IPS-NIHi7 (cell line): ENCODE measurements around the gene FOXQ1.
A peak's percentile ranks its signal among the peaks of the same experiment; 100 is the strongest.
"Not testable (repeated sequence)": the region's sequence is repeated elsewhere in the genome, so short reads cannot be mapped to it uniquely, and the experiment has no call there.

ENCODE experiments used
- DNase-seq: peaks from one replicate; pipeline ENCODE4 v3.0.0; 2012; ENCODE audit warnings: mixed read lengths; ENCODE audit errors: extremely low spot score

The FOXQ1 gene

GRCh38 chr6:1322156-1322555 is 10.3 kb downstream of the FOXQ1 start:
- DNase-seq = no peak

GRCh38 chr6:1322696-1323219 is 10.9 kb downstream of the FOXQ1 start:
- DNase-seq = no peak

GRCh38 chr6:1324936-1325335 is 13.0 kb downstream of the FOXQ1 start:
- no peak for DNase-seq

GRCh38 chr6:1325461-1326309 is 13.8 kb downstream of the FOXQ1 start:
- no peak for DNase-seq

GRCh38 chr6:1326535-1327121 is 14.7 kb downstream of the FOXQ1 start:
- no peak for DNase-seq

GRCh38 chr6:1327630-1328029 is 15.7 kb downstream of the FOXQ1 start:
- DNase-seq = no peak

GRCh38 chr6:1328129-1328800 is 16.4 kb downstream of the FOXQ1 start:
- no peak for DNase-seq

- no peak for DNase-seq
Measured at GRCh38 chr6:1329708-1330107, 17.8 kb downstream of the FOXQ1 start.

GRCh38 chr6:1334684-1335083 is 22.8 kb downstream of the FOXQ1 start:
- DNase-seq = no peak

GRCh38 chr6:1335367-1336037 is 23.6 kb downstream of the FOXQ1 start:
- DNase-seq = peak; percentile 28

GRCh38 chr6:1336246-1336843 is 24.4 kb downstream of the FOXQ1 start:
- peak; percentile 70 for DNase-seq

- DNase-seq = no peak
Measured at GRCh38 chr6:1337791-1338190, 25.9 kb downstream of the FOXQ1 start.

GRCh38 chr6:1346101-1346500 is 34.2 kb downstream of the FOXQ1 start:
- no peak for DNase-seq

GRCh38 chr6:1346558-1347091 is 34.7 kb downstream of the FOXQ1 start:
- no peak for DNase-seq

GRCh38 chr6:1347161-1347560 is 35.3 kb downstream of the FOXQ1 start:
- DNase-seq = no peak

- no peak for DNase-seq
Measured at GRCh38 chr6:1348675-1349074, 36.8 kb downstream of the FOXQ1 start.

- no peak for DNase-seq
Measured at GRCh38 chr6:1349655-1350054, 37.8 kb downstream of the FOXQ1 start.

- no peak for DNase-seq
Measured at GRCh38 chr6:1351381-1352008, 39.6 kb downstream of the FOXQ1 start.

- DNase-seq = not testable (repeated sequence)
Measured at GRCh38 chr6:1355068-1355467, 43.2 kb downstream of the FOXQ1 start.

- DNase-seq = not testable (repeated sequence)
Measured at GRCh38 chr6:1361717-1362116, 49.8 kb downstream of the FOXQ1 start.

- DNase-seq = no peak
Measured at GRCh38 chr6:1362643-1363042, 50.7 kb downstream of the FOXQ1 start.
